GM19328 (cell line): ENCODE results near the gene RCE1.
A peak's percentile ranks its signal among the peaks of the same experiment; 100 is the strongest.

Experiments
- ATAC-seq: cut with Tn5 transposase; IDR thresholded peaks from one replicate; pipeline ENCODE4 v1.9.1; 2021; ENCODE audit warnings: mild to moderate bottlenecking, moderate library complexity; ENCODE audit not compliant: unreplicated experiment

The RCE1 gene

GRCh38 chr11:66868082-66868725 lies 25.0 kb downstream of the RCE1 start:
- no peak for ATAC-seq

- peak; percentile 47 for ATAC-seq
Measured at GRCh38 chr11:66868726-66869566, 25.7 kb downstream of the RCE1 start.

GRCh38 chr11:66869567-66869870 lies 26.3 kb downstream of the RCE1 start:
- ATAC-seq = no peak

- no peak for ATAC-seq
Measured at GRCh38 chr11:66870131-66870530, 26.9 kb downstream of the RCE1 start.

- ATAC-seq = no peak
Measured at GRCh38 chr11:66870616-66871520, 27.6 kb downstream of the RCE1 start.

GRCh38 chr11:66871521-66871901 lies 28.3 kb downstream of the RCE1 start:
- ATAC-seq = no peak

- no peak for ATAC-seq
Measured at GRCh38 chr11:66874232-66874631, 31.0 kb downstream of the RCE1 start.

- ATAC-seq = no peak
Measured at GRCh38 chr11:66875378-66875777, 32.1 kb downstream of the RCE1 start.

- no peak for ATAC-seq
Measured at GRCh38 chr11:66877588-66878385, 34.5 kb downstream of the RCE1 start.

GRCh38 chr11:66878474-66878873 lies 35.2 kb downstream of the RCE1 start:
- ATAC-seq = no peak

- no peak for ATAC-seq
Measured at GRCh38 chr11:66879000-66879399, 35.8 kb downstream of the RCE1 start.

- ATAC-seq = no peak
Measured at GRCh38 chr11:66879583-66879982, 36.3 kb downstream of the RCE1 start.

GRCh38 chr11:66879999-66880398 lies 36.8 kb downstream of the RCE1 start:
- no peak for ATAC-seq

- no peak for ATAC-seq
Measured at GRCh38 chr11:66880496-66881450, 37.5 kb downstream of the RCE1 start.

- no peak for ATAC-seq
Measured at GRCh38 chr11:66881451-66881835, 38.2 kb downstream of the RCE1 start.

GRCh38 chr11:66881927-66882452 lies 38.7 kb downstream of the RCE1 start:
- ATAC-seq = no peak

GRCh38 chr11:66882561-66883015 lies 39.3 kb downstream of the RCE1 start:
- no peak for ATAC-seq

GRCh38 chr11:66883016-66883965 lies 40.0 kb downstream of the RCE1 start:
- ATAC-seq = no peak
